ENCODE results near the gene SCRT2. TPM values are rescaled to one million over a fixed set of nuclear protein-coding genes. Genes with fewer than 3 reads are reported as not detected.
A peak's percentile ranks its signal among the peaks of the same experiment; 100 is the strongest.

The SCRT2 gene
- total and polyA plus RNA-seq, 7 donors, result not detected

- no peak overlapping the region for H3K4me3 ChIP-seq
- no peaks in the 10 kb centered on the region for H3K9me3 ChIP-seq
- H3K27ac ChIP-seq, result no peak overlapping the region
- intact Hi-C loops (cut with DNase I), result no loop called here
- no peak for DNase-seq
- H3K4me1 ChIP-seq, result no peaks in the 10 kb centered on the region
- WGBS, 2 donors, result 45 to 57% methylated on average over 6 of the region's 6 CpGs
- TF ChIP-seq, protein P1, sequence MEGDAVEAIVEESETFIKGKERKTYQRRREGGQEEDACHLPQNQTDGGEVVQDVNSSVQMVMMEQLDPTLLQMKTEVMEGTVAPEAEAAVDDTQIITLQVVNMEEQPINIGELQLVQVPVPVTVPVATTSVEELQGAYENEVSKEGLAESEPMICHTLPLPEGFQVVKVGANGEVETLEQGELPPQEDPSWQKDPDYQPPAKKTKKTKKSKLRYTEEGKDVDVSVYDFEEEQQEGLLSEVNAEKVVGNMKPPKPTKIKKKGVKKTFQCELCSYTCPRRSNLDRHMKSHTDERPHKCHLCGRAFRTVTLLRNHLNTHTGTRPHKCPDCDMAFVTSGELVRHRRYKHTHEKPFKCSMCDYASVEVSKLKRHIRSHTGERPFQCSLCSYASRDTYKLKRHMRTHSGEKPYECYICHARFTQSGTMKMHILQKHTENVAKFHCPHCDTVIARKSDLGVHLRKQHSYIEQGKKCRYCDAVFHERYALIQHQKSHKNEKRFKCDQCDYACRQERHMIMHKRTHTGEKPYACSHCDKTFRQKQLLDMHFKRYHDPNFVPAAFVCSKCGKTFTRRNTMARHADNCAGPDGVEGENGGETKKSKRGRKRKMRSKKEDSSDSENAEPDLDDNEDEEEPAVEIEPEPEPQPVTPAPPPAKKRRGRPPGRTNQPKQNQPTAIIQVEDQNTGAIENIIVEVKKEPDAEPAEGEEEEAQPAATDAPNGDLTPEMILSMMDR (IDR thresholded peaks at IDR 0.05), result no peak
- TF ChIP-seq EP300 (IDR thresholded peaks at IDR 0.05) (no peak), POLR2AphosphoS5 (IDR thresholded peaks at IDR 0.05) (no peak), POLR2A (IDR thresholded peaks at IDR 0.05) (no peak)
- no peaks in the 10 kb centered on the region for H3K36me3 ChIP-seq
- H3K27me3 ChIP-seq, result peaks cover 3 to 37% (median 5%) of the 10 kb centered on the region in 3 donors
Observed at GRCh38 chr20:699342-699741, 23.7 kb upstream of the SCRT2 start.

GRCh38 chr20:698276-698675 is 22.7 kb upstream of the SCRT2 start:
- WGBS, 2 donors, result 69% methylated on average over 6 of the region's 6 CpGs
- Histone ChIP-seq H3K27ac (no peak overlapping the region), H3K27me3 (peaks cover 3 to 31% (median 5%) of the 10 kb centered on the region in 3 donors), H3K9me3 (no peaks in the 10 kb centered on the region), H3K4me3 (no peak overlapping the region), H3K4me1 (no peaks in the 10 kb centered on the region), H3K36me3 (no peaks in the 10 kb centered on the region)
- TF ChIP-seq POLR2A (IDR thresholded peaks at IDR 0.05), result no peak
- no peak for TF ChIP-seq POLR2AphosphoS5 (IDR thresholded peaks at IDR 0.05)
- no peak for TF ChIP-seq EP300 (IDR thresholded peaks at IDR 0.05)
- TF ChIP-seq, protein P1 (IDR thresholded peaks at IDR 0.05), result no peak
- peak; percentile 17 for DNase-seq
- intact Hi-C loops (cut with DNase I), result no loop called here

DNA sequence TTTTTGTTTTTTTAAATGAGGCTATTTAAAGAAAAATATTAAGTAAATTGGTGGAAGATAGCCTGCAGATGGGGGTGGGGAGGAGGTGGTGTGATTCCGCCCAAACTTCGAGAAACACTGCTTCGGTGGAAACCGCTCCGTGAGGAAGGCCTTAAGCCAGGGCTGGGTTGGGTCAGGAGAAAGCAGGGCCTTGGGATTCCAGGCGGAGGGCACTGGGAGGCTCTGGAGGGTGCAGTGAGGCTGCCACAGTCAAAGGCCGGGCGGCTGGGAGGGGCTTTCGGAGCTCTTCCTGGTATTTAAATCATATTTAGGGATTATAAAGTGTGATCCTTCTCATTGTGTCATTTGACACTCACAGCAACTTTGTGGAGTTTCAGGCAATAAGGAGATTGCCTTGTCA is 22.2 kb upstream of the SCRT2 start:
- no peaks in the 10 kb centered on the region for H3K4me1 ChIP-seq
- 80 to 86% methylated on average over 9 of the region's 9 CpGs for WGBS, 2 donors

DNA sequence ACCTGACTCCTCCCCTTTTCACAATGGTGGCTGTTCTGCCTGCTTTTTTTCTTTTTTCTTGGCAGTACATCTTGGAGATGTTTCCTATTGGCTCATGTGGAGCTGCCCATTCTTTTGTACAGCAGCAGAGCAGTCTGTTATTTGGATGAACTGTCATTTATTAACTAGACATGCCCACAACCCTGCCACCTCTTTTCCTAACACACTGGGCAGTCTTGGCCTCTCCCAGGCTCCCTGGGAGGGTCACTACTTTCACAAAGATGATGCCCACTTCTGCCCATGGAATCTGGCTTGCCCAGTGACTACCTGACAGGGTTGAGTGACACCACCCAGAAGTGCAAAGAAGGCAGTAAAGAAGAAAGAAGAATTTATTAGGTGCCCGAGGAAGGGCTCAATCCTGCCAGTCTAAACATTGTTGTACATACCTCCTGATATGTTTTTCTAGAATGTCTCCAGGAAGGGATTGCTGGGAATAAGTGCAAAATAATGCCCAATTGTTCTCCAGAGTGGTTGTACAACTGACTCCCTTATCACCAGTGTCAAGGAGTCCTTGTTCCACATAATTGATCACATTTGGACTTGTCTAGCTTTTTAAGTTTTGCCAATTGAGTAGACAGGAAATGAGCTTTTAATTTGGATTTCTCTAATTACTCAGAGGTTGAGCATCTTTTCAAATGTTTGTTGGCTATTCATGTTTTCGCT is 19.7 kb upstream of the SCRT2 start:
- TF ChIP-seq, protein P1 (IDR thresholded peaks at IDR 0.05), result no peak
- TF ChIP-seq POLR2AphosphoS5 (IDR thresholded peaks at IDR 0.05) (no peak), POLR2A (IDR thresholded peaks at IDR 0.05) (no peak), EP300 (IDR thresholded peaks at IDR 0.05) (no peak)
- peak; percentile 9 for DNase-seq
- WGBS, 2 donors, result 46 to 62% methylated on average over 2 of the region's 2 CpGs
- no peak overlapping the region for H3K4me3 ChIP-seq
- H3K4me1 ChIP-seq, result no peaks in the 10 kb centered on the region
- no peaks in the 10 kb centered on the region for H3K9me3 ChIP-seq
- intact Hi-C loops (cut with DNase I), result no loop called here
- peaks cover 3 to 35% (median 5%) of the 10 kb centered on the region in 3 donors for H3K27me3 ChIP-seq
- no peaks in the 10 kb centered on the region for H3K36me3 ChIP-seq
- no peak overlapping the region for H3K27ac ChIP-seq

More for the DNA sequence above, 22.2 kb upstream of the SCRT2 start:
- TF ChIP-seq EP300 (IDR thresholded peaks at IDR 0.05), result no peak
- no peak for TF ChIP-seq POLR2AphosphoS5 (IDR thresholded peaks at IDR 0.05)
- no peak for TF ChIP-seq POLR2A (IDR thresholded peaks at IDR 0.05)
- TF ChIP-seq, protein P1 (IDR thresholded peaks at IDR 0.05), result no peak
- H3K27me3 ChIP-seq, result peaks cover 3 to 35% (median 5%) of the 10 kb centered on the region in 3 donors
- H3K9me3 ChIP-seq, result no peaks in the 10 kb centered on the region
- intact Hi-C loops (cut with DNase I), result no loop called here
- H3K27ac ChIP-seq, result no peak overlapping the region
- no peaks in the 10 kb centered on the region for H3K36me3 ChIP-seq
- peak; percentile 41 for DNase-seq
- no peak overlapping the region for H3K4me3 ChIP-seq

Measured in sigmoid colon (tissue), 7 donors.